ENCODE results near the gene MCEMP1.

Gene MCEMP1

DNA sequence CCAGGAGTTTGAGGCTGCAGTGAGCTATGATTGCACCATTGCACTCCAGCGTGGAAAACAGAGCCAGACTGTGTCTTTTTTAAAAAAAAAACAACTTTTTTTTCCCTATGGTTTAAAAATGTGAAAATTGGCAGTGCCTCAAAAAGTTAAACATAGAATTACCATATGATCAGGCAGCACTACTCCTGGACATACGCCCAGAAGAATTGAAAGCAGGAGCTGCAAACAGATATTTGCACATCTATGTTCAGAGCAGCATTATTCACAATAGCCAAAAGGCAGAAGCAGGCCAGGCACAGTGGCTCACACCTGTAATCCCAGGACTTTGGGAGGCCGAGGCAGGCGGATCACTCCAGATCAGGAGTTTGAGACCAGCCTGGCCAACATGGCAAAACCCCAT is 11.8 kb upstream of the MCEMP1 start:
- intact Hi-C loops (cut with DNase I) = no loop called here
- DNase-seq = no peak

DNA sequence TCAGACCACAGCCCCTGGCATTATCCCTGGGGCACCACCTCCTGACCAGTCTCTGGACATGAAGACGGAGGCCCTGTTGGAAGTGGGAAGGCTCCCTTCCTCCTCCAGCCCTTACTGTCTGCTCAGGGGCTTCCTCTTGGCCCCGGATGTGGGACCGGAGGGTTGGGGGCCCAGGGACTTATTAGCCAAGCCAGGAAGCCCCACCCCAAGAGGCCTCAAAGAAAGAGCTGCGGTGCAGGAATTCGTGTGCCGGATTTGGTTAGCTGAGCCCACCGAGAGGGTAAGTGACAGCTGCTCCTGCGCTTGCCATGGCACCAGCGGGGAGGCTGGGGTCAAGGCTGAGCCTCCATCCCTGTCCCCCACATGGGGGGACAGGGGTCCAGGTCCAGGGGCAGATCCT is 8.0 kb upstream of the MCEMP1 start, which contains the start of gene RETN:
RETN (plus strand) TSS at position 208 of the 400 bp plus-strand sequence. CDS start 278 bp downstream, outside the sequence.
- DNase-seq = no peak
- intact Hi-C loops (cut with DNase I) = no loop called here

GRCh38 chr19:7669641-7670040 is 7.2 kb upstream of the MCEMP1 start:
- intact Hi-C loops (cut with DNase I) = no loop called here

GRCh38 chr19:7670150-7670783 is 6.6 kb upstream of the MCEMP1 start:
- intact Hi-C loops (cut with DNase I) = no loop called here
- peak; percentile 26 to 83 (median 60) for DNase-seq

More at GRCh38 chr19:7669641-7670040, 7.2 kb upstream of the MCEMP1 start:
- DNase-seq = no peak

- no peak for DNase-seq
- intact Hi-C loops (cut with DNase I) = no loop called here
Measured at GRCh38 chr19:7670790-7671189, 6.1 kb upstream of the MCEMP1 start.

DNA sequence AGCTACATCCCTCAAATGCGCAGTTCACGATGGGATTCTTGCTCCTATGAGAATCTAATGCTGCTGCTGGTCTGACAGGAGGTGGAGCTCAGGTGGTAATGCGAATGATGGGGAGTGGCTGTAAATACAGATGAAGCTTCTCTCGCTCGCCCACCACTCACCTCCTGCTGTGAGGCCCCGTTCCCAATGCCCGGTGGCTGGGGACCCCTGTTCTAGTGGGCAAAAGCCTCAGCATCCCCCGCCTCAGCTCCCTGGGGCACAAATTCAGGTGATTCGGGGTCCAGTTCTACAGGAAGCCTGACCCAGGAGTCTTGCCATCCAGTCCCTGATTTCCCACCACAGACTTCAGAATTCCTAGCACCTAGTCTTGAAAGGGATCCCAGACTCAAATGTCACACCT is 4.4 kb upstream of the MCEMP1 start:
- intact Hi-C loops (cut with DNase I) = no loop called here
- DNase-seq = no peak

DNA sequence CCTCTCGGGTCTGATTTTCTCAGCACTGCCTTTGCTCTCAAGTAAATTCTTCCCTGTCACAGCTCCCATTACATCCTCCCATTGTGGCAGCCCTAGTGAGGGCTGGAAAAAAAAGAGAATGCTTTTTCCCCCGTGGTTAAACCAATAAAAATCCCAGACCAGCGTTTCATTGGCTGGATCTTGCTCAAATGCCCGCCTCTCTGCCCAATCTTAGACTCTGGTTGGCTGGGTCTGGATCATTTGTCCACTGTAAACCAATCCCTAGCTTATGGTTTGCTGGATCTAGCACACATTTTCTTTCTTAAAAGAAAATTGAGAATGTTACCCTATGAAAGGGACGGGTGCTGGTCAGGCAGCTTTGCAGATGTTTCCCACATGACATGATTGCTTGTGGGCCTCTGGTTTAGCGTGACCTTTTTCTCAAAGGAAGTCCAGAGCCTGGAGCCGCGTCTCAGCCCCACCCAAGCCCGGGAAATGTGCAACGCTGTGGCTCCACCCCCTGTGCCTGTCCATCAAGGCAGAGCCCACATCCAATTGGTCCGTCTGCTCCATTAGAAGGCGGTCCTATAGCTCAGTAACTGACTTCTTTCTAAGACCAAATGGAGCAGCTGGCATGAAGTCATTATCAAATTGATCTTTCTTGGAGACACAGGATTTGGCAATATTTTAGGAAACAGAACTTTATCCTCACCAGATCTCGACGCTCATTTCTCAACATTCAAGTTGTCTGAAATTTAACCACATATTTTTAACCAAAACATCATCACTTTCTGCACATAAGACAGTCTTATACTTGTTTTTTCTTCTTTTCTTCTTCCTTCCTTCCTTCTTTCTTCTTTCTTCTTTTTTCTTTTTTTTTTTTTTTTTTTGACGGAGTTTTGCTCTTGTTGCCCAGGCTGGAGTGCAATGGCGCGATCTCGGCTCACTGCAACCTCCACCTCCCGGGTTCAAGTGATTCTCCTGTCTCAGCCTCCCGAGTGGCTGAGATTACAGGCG is 2.6 kb upstream of the MCEMP1 start:
- peak in 35 of 42 donors; percentile 14 to 70 (median 45) for DNase-seq
- intact Hi-C loops (cut with DNase I) = no loop called here

DNA sequence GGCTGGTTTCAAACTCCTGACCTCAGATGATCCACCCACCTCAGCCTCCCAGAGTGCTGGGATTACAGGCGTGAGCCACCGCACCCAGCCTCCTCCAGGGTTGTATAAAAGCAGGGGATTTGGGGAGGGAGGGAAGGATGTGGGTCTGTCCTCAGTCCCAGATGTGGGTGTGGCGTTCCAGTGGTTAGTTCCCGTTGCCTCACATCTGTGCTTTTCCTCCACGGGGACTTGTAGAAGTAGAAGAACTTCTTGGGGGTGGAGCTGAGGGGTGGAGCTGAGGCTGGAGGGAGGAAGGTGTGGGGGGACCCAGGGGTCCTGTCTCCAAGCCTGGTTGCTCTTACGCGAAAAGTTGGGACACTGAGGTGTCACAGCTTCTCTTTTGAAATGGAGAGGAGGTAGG is 514 bp upstream of the MCEMP1 start:
- DNase-seq = no peak
- intact Hi-C loops (cut with DNase I) = no loop called here

DNA sequence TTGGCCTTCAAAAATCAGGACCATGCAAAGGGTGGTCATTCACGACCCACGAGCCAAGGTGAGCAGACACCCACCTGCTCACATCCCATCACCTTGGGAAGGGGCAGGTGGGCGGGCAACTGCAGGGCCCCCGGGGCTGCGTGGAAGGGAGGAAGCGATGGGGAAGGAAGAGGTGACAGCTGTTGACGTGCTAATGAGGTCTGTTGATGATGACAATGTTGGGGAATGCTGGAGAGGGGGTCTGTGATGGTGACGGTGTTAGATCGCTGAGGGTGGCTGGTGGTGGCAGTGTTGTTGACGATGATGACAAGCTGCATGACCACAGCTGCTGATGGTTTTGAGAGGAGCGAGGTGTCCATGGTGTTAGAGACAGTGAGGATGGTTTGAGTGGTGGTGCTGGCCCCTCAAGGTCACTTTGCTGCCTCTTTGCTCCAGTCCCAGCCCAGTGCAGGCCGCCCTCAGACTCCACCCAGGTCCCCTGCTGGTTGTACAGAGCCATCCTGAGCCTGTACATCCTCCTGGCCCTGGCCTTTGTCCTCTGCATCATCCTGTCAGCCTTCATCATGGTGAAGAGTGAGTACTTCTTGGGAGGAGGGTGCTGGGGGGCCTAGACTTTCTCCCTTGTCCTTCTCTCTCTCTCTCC is 900 bp downstream of the MCEMP1 start:
- intact Hi-C loops (cut with DNase I) = no loop called here
- DNase-seq = no peak

GRCh38 chr19:7678971-7679751 is 2.3 kb downstream of the MCEMP1 start:
- intact Hi-C loops (cut with DNase I) = no loop called here
- DNase-seq = peak in 40 of 42 donors; percentile 21 to 74 (median 48)

DNA sequence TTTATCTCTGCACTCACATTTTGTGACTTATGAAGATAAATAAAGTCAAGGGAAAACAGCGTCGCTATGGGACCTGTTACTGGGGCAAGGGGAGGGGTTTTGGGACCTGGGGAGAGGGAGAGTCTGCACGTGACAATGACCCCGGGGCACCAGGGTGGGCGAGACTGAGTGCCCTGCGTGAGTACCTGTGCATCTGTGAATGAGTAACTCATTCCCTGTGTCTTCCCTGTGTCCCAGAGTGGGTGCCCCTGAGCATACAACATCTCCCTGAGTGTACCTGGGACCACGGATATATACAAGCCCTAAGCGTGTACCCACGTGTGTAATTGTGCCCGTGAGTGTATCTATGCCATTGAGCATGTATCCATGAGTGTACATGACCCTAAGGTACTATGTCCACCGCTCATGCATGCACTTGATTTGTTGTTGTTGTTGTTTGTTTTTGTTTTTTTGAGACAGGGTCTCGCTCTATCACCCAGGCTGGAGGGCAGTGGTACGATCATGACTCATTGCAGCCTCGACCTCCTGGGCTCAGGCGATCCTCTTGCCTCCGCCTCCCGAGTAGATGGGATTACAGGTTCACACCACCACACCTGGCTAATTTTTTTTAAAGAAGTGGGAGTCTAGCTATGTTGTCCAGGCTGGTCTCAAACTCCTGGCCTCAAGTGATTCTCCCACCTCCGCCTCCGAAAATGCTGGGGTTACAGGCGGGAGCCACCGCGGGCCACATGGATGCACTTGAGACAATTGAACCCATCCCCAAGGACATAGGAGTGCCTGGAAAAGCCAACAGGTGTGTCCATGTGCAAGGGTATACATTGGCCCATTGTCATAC is 3.1 kb downstream of the MCEMP1 start:
- intact Hi-C loops (cut with DNase I) = loop anchor here (2.0 to 5.0 kb wide), 2 partner anchors 113 to 223 kb away; partner anchors contain the start of gene MAP2K7
- no peak for DNase-seq

DNA sequence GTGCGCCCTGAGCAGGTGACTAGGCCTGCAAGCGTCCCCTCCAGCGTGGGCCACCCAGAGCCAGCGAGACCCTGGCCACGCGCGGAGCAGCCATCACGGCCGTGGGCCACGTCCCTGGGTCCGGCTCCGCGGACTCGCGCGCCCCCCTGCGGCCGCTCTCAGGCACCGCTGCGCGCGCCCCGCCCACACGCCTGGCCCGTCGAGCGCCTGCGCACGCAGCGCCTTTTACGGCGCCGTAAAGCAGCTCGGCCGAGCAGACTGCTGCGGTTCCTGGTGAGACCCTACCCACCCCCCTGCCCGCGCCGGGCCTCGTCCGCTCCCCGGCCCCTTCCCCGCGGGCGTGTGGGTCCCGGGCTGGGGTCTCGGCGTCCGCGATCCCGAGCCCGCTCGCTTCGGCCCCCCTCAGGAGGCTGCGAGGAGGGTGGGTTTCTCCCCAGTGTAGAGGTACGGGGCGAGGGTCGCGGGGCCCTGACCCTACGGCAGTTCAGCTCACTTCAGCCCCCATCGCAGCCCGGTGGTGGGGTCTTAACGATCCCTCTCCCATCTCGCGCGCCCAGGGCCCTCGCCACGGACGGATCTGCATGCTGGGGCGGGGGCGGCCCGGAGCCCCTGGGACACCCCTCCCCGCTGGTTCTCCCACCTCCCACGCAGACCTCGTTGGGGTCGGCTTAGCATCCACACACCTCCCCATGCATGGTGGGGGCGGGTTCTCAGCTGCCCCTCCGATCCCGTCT is 3.9 kb downstream of the MCEMP1 start, which contains the start of gene TRAPPC5:
TRAPPC5 (plus strand) TSS at position 228 of the 734 bp plus-strand sequence. CDS start 1,421 bp downstream, outside the sequence.
- intact Hi-C loops (cut with DNase I) = loop anchor here (2.0 to 5.0 kb wide), 2 partner anchors 113 to 222 kb away; partner anchors contain the start of gene MAP2K7
- peak; percentile 63 to 94 (median 88) for DNase-seq

GRCh38 chr19:7681340-7682174 is 4.7 kb downstream of the MCEMP1 start:
- peak; percentile 57 to 93 (median 78) for DNase-seq
- intact Hi-C loops (cut with DNase I) = loop anchor here (2.0 to 5.0 kb wide), 2 partner anchors 114 to 221 kb away; partner anchors contain the start of gene MAP2K7

DNA sequence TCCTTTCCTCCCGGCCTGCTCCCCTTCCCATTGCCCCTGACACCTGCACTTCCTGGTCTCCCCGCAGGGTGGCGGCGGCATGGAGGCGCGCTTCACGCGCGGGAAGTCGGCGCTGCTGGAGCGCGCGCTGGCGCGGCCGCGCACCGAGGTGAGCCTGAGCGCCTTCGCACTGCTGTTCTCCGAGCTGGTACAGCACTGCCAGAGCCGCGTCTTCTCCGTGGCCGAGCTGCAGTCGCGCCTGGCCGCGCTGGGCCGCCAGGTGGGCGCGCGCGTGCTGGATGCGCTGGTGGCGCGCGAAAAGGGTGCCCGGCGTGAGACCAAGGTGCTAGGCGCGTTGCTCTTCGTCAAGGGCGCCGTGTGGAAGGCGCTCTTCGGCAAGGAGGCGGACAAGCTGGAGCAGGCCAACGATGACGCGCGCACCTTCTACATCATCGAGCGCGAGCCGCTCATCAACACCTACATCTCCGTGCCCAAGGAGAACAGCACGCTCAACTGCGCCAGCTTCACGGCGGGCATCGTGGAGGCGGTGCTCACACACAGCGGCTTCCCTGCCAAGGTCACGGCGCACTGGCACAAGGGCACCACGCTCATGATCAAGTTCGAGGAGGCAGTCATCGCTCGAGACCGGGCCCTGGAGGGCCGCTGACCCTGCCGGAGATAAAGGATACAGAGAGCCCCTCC is 5.4 kb downstream of the MCEMP1 start:
- DNase-seq = peak in 34 of 42 donors; percentile 4 to 67 (median 42)
- intact Hi-C loops (cut with DNase I) = loop anchor here (5.0 kb wide), 1 partner anchor 115 kb away; no protein-coding TSS in a partner anchor

Measured in head of caudate nucleus (tissue), 42 donors.